SU-DHL-6 (cell line): Measurements from ENCODE around the gene SIL1.

ENCODE experiments used
- H2AFZ ChIP-seq: fragments of 200-600 bp; sonication (generic); 2 replicates; pipeline ENCODE4 v1.6.1; 2014; ENCODE audit warnings: low read depth, mild to moderate bottlenecking, moderate library complexity, mixed read lengths, antibody characterized with exemption, low read length; ENCODE audit not compliant: severe bottlenecking
- H3F3A ChIP-seq: fragments of 200-600 bp; shearing (Covaris generic); 2 replicates; pipeline ENCODE4 v1.6.0; 2016; ENCODE audit warnings: antibody characterized with exemption, mild to moderate bottlenecking; ENCODE audit not compliant: insufficient read depth
- H3K27ac ChIP-seq: fragments of 200-600 bp; sonication (generic); 2 replicates; pipeline ENCODE4 v1.5.1; 2016; ENCODE audit warnings: low read depth, mild to moderate bottlenecking, low read length, moderate library complexity, mixed read lengths
- H3K27me3 ChIP-seq: fragments of 200-600 bp; sonication (generic), shearing (Covaris generic); 2 replicates; pipeline ENCODE4 v1.6.0; 2014; ENCODE audit warnings: mild to moderate bottlenecking, low read length
- H3K36me3 ChIP-seq: fragments of 200-600 bp; sonication (generic); 2 replicates; pipeline ENCODE4 v1.6.1; 2014; ENCODE audit warnings: mild to moderate bottlenecking, low read length, mixed read lengths
- H3K4me2 ChIP-seq: fragments of 300-600, 200-600 bp; shearing (Covaris generic), sonication (generic); 2 replicates; pipeline ENCODE4 v1.6.0; 2014; ENCODE audit warnings: low read length, low read depth, mild to moderate bottlenecking; ENCODE audit not compliant: poor library complexity, severe bottlenecking
- H3K4me3 ChIP-seq: fragments of 200-600 bp; sonication (generic); 2 replicates; pipeline ENCODE4 v1.5.1; 2014; ENCODE audit warnings: antibody characterized with exemption, low read length, mild to moderate bottlenecking, mixed read lengths; ENCODE audit not compliant: insufficient read depth, poor library complexity, severe bottlenecking
- H3K79me2 ChIP-seq: fragments of 200-600 bp; sonication (generic); 2 replicates; pipeline ENCODE4 v1.6.1; 2014; ENCODE audit warnings: mild to moderate bottlenecking, low read length, moderate library complexity; ENCODE audit not compliant: insufficient read depth
- H3K9ac ChIP-seq: fragments of 200-600 bp; sonication (generic); 2 replicates; pipeline ENCODE4 v1.7.0; 2014; ENCODE audit warnings: mild to moderate bottlenecking, low read length
- H3K9me2 ChIP-seq: fragments of 200-600 bp; sonication (generic); replicated peaks from 2 replicates; pipeline ENCODE4 v1.6.1; 2014; ENCODE audit warnings: low read length; ENCODE audit not compliant: insufficient read depth
- H3K9me3 ChIP-seq: fragments of 200-600 bp; sonication (generic); 2 replicates; pipeline ENCODE4 v1.6.1; 2014; ENCODE audit warnings: low read length, mixed read lengths; ENCODE audit not compliant: insufficient read depth
- H4K20me1 ChIP-seq: fragments of 200-600 bp; sonication (generic); 2 replicates; pipeline ENCODE4 v1.6.1; 2014; ENCODE audit warnings: low read depth, mild to moderate bottlenecking, antibody characterized with exemption, low read length, moderate library complexity, mixed read lengths
- CTCF ChIP-seq: fragments of 200-600 bp; sonication (generic); IDR thresholded peaks from one replicate; pipeline ENCODE4 v1.5.1; 2017; ENCODE audit warnings: antibody characterized with exemption, mild to moderate bottlenecking, low read length, moderate library complexity; ENCODE audit not compliant: insufficient read depth, poor library complexity, severe bottlenecking
- EZH2phosphoT487 ChIP-seq: fragments of 200-600 bp; sonication (generic), shearing (Covaris generic); conservative IDR thresholded peaks from 2 replicates; pipeline ENCODE4 v1.6.1; 2018; ENCODE audit warnings: mild to moderate bottlenecking, antibody characterized with exemption, low read length, moderate library complexity, mixed read lengths

The SIL1 gene

GRCh38 chr5:138944527-138945322 lies 253.4 kb downstream of the SIL1 start:
- Histone ChIP-seq H3K9ac (no peak overlapping the region), H3K9me2 (no peaks in the 10 kb centered on the region), H4K20me1 (no peaks in the 10 kb centered on the region), H3K4me2 (no peak overlapping the region), H2AFZ (no peak overlapping the region), H3K79me2 (no peaks in the 10 kb centered on the region), H3K27ac (no peak overlapping the region), H3K9me3 (no peaks in the 10 kb centered on the region), H3K4me3 (no peak overlapping the region), H3K36me3 (no peaks in the 10 kb centered on the region), H3K27me3 (no peaks in the 10 kb centered on the region), H3F3A (no peaks in the 10 kb centered on the region)
- TF ChIP-seq CTCF: no peak
- no peak for TF ChIP-seq EZH2phosphoT487

- no peaks in the 10 kb centered on the region for H3K79me2 ChIP-seq
- H3K9ac ChIP-seq: no peak overlapping the region
- H3K9me3 ChIP-seq: no peaks in the 10 kb centered on the region
- no peak overlapping the region for H2AFZ ChIP-seq
- TF ChIP-seq CTCF (no peak), EZH2phosphoT487 (no peak)
- H4K20me1 ChIP-seq: no peaks in the 10 kb centered on the region
- H3K4me2 ChIP-seq: no peak overlapping the region
- no peaks in the 10 kb centered on the region for H3K9me2 ChIP-seq
- H3K27ac ChIP-seq: no peak overlapping the region
- no peaks in the 10 kb centered on the region for H3F3A ChIP-seq
- H3K4me3 ChIP-seq: no peak overlapping the region
- no peaks in the 10 kb centered on the region for H3K36me3 ChIP-seq
- no peaks in the 10 kb centered on the region for H3K27me3 ChIP-seq
Measured at GRCh38 chr5:138943599-138944173, 254.5 kb downstream of the SIL1 start.

GRCh38 chr5:138942861-138943260 lies 255.3 kb downstream of the SIL1 start:
- Histone ChIP-seq H3K4me3 (no peak overlapping the region), H3K4me2 (no peak overlapping the region), H3K79me2 (no peaks in the 10 kb centered on the region), H4K20me1 (no peaks in the 10 kb centered on the region), H2AFZ (no peak overlapping the region), H3K27me3 (no peaks in the 10 kb centered on the region), H3F3A (no peaks in the 10 kb centered on the region), H3K36me3 (no peaks in the 10 kb centered on the region), H3K27ac (no peak overlapping the region), H3K9me2 (no peaks in the 10 kb centered on the region), H3K9me3 (no peaks in the 10 kb centered on the region), H3K9ac (no peak overlapping the region)
- TF ChIP-seq EZH2phosphoT487 (no peak), CTCF (no peak)
